GM06990 (cell line): Measurements from ENCODE around the gene HIVEP3.

Experiments
- DNase-seq: peaks from one replicate; pipeline ENCODE4 v3.0.0-alpha.2; 2011; ENCODE audit not compliant: insufficient read length; ENCODE audit errors: extremely low read depth
- H3K27me3 ChIP-seq: replicated peaks from 2 replicates; pipeline ENCODE4 v1.6.0; 2011; ENCODE audit warnings: low read length; ENCODE audit not compliant: control insufficient read depth, insufficient read depth
- H3K36me3 ChIP-seq: 2 replicates; pipeline ENCODE4 v1.5.1; 2011; ENCODE audit warnings: low read length; ENCODE audit not compliant: control insufficient read depth, insufficient read depth
- H3K4me3 ChIP-seq: replicated peaks from 2 replicates; pipeline ENCODE4 v1.5.1; 2011; ENCODE audit warnings: low read depth, mild to moderate bottlenecking, control low read depth, low read length
- TF ChIP-seq, protein P1 (sequence below): IDR thresholded peaks from 2 replicates; pipeline ENCODE4 v1.5.1; 2011; ENCODE audit warnings: low read length, control low read depth, mild to moderate bottlenecking, inconsistent platforms; ENCODE audit not compliant: insufficient read depth, poor library complexity, severe bottlenecking

HIVEP3 gene

DNA sequence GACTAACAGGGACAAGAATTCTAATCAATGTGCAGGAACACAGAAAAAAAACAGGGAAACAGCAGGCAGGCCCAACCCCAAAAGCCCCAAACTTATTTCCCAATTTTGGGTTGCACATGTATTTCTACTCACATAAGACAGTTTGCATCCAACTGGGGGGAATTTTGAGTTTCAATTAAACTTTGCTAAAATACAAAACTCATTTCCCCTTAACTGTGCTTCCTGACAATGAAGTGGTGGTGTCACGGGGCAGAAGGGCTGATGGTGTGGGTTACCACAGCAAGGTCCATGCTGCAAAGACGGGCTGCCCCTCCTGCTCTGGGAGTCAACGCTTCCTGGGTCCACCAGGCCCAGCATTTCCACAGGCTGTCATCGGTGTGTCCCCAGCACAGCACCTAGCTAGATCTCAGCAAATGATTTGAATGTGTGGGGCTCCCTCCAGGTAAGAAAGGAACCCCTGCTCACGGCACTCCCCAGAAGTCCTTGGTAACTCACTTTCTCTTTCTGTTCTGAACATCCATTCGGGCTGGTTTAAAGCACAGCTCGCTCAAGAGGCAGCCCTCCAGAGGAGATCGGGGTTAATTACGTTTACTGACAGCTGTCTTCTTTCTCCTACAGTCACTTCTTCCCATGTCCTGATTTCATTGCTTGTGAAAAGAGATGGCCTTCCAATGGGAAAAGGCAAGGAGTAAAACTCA lies 27.4 kb downstream of the HIVEP3 start:
- no peaks in the 10 kb centered on the region for H3K27me3 ChIP-seq
- TF ChIP-seq, protein P1, sequence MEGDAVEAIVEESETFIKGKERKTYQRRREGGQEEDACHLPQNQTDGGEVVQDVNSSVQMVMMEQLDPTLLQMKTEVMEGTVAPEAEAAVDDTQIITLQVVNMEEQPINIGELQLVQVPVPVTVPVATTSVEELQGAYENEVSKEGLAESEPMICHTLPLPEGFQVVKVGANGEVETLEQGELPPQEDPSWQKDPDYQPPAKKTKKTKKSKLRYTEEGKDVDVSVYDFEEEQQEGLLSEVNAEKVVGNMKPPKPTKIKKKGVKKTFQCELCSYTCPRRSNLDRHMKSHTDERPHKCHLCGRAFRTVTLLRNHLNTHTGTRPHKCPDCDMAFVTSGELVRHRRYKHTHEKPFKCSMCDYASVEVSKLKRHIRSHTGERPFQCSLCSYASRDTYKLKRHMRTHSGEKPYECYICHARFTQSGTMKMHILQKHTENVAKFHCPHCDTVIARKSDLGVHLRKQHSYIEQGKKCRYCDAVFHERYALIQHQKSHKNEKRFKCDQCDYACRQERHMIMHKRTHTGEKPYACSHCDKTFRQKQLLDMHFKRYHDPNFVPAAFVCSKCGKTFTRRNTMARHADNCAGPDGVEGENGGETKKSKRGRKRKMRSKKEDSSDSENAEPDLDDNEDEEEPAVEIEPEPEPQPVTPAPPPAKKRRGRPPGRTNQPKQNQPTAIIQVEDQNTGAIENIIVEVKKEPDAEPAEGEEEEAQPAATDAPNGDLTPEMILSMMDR = peak; percentile 45
- H3K36me3 ChIP-seq = no peaks in the 10 kb centered on the region
- DNase-seq = peak; percentile 70
- H3K4me3 ChIP-seq = peak overlapping the region; percentile 59

DNA sequence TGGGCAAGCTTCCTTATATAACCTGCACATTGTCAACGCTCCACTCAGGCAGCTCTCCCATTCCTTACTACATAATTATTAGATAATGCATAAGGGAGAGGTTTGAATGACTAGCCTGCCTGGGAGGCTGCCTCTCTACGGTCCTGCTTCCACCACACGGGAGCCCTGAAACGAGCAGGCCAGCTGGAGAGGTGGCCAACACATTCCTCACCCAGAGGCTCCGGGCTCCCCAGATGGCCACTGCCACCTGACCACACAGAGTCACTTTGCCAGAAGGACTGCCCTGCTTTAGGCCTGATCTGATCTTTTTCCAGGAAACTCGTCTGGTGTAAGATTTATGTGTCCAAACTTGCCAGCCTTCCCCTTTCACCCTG lies 27.9 kb downstream of the HIVEP3 start:
- TF ChIP-seq, protein P1 = no peak
- H3K4me3 ChIP-seq = peak overlapping the region; percentile 59
- DNase-seq = no peak

DNA sequence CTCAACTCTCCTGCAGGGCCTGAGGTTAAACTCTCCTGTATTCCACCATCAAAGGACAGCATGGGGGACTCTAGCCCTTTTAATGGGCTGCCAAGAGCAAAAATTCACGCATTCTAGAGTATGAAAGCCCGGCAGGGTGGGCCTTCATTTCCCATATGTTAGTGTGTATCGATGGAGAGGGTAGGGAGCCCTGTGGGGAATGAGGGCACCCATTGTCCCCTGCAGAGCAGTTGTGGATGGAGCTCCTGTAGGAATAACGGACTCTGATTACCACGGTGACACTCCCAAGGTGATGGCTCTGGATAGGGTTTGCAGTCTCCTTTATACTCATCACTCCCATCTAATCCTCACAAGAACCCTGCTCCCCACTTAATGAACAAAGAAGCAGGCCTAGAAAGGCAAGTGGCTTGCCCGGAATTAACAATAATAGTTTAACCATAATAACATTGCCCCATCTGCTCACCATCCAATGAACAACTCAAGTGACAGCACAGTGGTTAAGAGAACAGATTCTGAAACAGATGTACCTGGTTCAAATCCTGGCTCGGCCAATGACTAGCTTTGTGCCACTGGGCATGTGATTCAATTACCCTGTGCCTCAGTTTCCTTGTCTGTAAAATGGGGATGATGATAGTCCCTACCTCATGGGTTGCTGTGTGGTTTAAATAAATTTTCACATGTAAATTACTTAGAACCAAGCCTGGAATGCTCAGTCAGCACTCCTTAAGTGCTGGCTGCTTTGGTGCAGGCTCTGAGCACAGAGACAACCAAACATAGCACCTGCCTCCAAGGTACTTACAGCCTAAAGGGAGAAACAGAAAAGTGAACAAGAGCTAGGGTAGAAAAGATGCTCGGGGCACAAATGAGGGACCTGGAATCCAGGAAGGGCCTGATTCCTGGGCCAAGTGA lies 29.0 kb downstream of the HIVEP3 start:
- TF ChIP-seq, protein P1 = no peak
- no peaks in the 10 kb centered on the region for H3K27me3 ChIP-seq
- DNase-seq = no peak
- H3K4me3 ChIP-seq = no peak overlapping the region
- no peaks in the 10 kb centered on the region for H3K36me3 ChIP-seq

More for the DNA sequence above, 27.9 kb downstream of the HIVEP3 start:
- H3K36me3 ChIP-seq = no peaks in the 10 kb centered on the region
- H3K27me3 ChIP-seq = no peaks in the 10 kb centered on the region

DNA sequence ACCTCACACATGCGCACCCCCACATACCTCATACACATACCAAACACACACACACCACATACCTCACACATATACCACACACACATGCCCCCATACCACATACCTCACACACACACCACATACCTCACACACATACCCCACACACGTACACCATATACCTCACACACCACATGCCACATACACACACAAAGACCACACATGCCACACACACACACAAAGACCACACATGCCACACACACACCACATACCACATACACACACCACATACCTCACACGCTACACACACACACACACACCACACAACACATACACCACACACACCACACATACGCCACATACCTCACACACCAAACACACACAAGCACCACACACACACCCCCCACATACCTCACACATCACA lies 30.0 kb downstream of the HIVEP3 start:
- Histone ChIP-seq H3K4me3 (no peak overlapping the region), H3K36me3 (no peaks in the 10 kb centered on the region), H3K27me3 (no peaks in the 10 kb centered on the region)
- no peak for DNase-seq
- TF ChIP-seq, protein P1 = no peak

DNA sequence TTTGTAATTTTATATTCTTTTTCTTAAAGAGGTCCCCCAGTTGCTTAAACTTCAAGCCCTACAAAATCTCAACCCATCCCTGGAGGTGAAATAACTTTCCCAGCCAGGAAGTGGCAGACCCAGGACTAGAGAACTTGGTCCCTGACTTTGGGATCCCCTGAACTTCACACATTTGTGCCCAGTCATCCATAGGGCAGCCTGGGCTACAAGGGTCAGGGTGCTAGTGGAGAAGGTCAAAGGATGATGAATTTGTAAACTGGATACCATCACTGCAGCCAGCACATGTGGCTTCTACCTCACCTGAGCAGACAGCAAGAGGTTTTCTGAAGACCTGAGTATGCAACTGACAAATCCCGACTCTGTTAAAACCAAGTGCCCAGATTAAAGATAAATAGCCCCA lies 31.4 kb downstream of the HIVEP3 start:
- TF ChIP-seq, protein P1 = no peak
- Histone ChIP-seq H3K4me3 (no peak overlapping the region), H3K27me3 (no peaks in the 10 kb centered on the region), H3K36me3 (no peaks in the 10 kb centered on the region)
- no peak for DNase-seq
